GM12875 (cell line): ENCODE measurements around the gene MRPS5.
"Not testable (repeated sequence)": the region's sequence is repeated elsewhere in the genome, so short reads cannot be mapped to it uniquely, and the experiment has no call there.

Source experiments
- H3K4me3 ChIP-seq: one replicate; pipeline ENCODE4 v1.5.1; 2011; ENCODE audit warnings: low read depth, low read length, control low read depth
- CTCF ChIP-seq: IDR thresholded peaks from 2 replicates; pipeline ENCODE4 v1.5.1; 2011; ENCODE audit warnings: low read depth, mild to moderate bottlenecking, control low read depth, inconsistent platforms, low read length, moderate library complexity, borderline replicate concordance; ENCODE audit not compliant: insufficient read depth

MRPS5 gene

DNA sequence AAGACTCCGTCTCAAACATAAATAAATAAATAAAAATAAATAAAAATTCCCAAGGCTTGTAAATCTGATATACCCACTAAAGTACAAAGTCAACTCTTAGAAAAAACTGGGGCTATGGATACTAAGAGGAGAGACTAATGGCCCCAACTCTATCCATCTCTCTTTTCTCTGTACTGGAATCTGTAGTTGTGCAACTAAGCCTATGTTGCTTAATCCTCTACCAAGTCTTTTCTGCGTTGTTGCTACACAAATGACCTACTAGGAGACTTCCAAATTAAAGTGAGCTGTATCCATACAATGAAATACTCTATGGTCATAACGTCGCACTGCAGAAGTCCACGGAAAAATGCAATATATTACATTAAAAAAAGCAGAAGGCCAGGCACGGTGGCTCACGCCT, 8.1 kb downstream of the MRPS5 start:
- no peak for TF ChIP-seq CTCF
- no peak overlapping the region for H3K4me3 ChIP-seq

DNA sequence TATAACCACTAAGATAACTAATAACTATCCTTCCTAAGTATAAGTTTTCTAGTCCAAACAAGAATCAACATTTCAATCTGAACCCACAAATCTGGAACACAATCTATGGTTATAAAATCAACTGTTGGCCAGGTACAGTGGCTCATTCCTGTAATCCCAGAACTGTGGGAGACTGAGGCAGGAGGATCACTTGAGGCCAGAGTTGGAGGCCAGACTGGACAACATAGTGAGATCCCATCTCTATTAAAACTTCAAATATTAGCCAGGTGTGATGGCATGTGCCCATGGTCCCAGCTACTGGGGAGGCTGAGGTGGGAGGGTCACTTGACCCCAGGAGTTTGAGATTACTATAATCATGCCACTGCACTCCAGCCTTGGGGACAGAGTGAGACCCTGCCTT, 11.2 kb downstream of the MRPS5 start:
- no peak overlapping the region for H3K4me3 ChIP-seq
- no peak for TF ChIP-seq CTCF

GRCh38 chr2:95109260-95109659, 12.3 kb downstream of the MRPS5 start:
- no peak for TF ChIP-seq CTCF
- no peak overlapping the region for H3K4me3 ChIP-seq

DNA sequence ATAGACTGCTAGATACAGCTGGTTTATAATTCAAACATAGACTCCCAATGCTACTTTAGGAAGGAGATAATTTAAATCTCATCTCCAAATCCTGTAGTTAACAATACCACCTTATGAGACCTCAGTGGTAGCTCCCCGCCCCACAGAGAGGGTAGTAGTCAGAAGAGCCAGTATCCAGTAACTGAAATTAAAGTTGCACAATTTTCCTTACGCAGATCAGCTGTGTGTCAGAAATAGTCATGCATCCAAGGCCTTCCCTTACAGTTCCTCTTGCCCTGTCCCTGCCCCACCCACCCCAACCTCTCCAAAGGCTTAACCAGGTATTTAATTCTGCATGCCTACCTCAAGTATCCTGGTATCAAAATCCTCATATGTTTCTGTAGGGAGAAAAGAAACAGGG, 15.5 kb downstream of the MRPS5 start:
- no peak for TF ChIP-seq CTCF

DNA sequence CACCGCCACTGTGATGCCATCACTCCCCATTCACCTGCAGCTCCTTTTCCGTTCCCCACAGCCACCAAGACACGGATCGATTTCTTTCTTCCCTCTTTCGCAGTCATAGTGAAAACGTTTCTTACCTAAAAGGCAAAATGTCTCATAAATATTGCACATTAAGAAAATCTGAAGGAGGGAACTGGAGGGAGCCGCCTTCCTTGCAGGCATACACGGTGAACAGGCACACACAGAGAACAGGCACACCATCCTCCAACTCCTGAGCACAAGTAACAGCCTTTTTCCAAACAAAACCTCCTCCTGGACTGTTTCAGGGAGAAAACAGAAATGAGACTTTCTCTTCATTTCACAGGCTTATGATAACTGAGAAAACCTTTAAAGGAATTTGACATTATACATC, 17.0 kb downstream of the MRPS5 start:
- TF ChIP-seq CTCF: no peak
- H3K4me3 ChIP-seq: no peak overlapping the region

More for the DNA sequence above, 15.5 kb downstream of the MRPS5 start:
- no peak overlapping the region for H3K4me3 ChIP-seq

DNA sequence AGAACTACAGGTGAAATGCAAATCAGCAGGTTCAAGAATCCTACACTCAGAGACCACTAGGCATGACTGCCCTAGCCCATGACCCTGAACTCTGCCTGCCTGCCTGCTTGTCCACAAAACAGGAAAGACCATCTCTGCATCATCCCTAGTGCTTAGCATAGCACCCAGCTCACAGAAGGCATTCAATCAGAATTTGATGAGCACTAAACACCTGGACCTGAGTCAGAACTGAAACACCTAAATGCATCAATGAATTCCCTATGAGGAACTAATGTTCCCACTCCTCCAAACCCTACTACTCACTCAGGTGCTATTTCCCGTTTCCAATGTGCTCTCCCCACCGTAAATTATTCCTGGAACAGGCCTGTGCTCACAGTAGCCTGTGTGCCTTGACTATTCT, 21.7 kb downstream of the MRPS5 start:
- no peak overlapping the region for H3K4me3 ChIP-seq
- TF ChIP-seq CTCF: no peak

GRCh38 chr2:95098273-95098672, 23.3 kb downstream of the MRPS5 start:
- not testable (repeated sequence) for H3K4me3 ChIP-seq
